OCI-LY1 (cell line): ENCODE results near the gene NOXO1.

ENCODE experiments used
- H2AFZ ChIP-seq: fragments of 200-600 bp; sonication (generic), shearing (Covaris generic); 2 replicates; pipeline ENCODE4 v1.6.0; 2014; ENCODE audit warnings: antibody characterized with exemption, mild to moderate bottlenecking, low read length
- H3F3A ChIP-seq: fragments of 200-600 bp; sonication (generic), shearing (Covaris generic); 2 replicates; pipeline ENCODE4 v1.6.0; 2014; ENCODE audit warnings: mild to moderate bottlenecking, antibody characterized with exemption, low read length, moderate library complexity; ENCODE audit not compliant: insufficient read depth
- H3K27ac ChIP-seq: fragments of 200-600 bp; sonication (generic); 2 replicates; pipeline ENCODE4 v1.5.1; 2014; ENCODE audit warnings: low read length, mixed run types, mild to moderate bottlenecking, low read depth; ENCODE audit not compliant: poor library complexity, severe bottlenecking
- H3K27me3 ChIP-seq: fragments of 200-600 bp; sonication (generic); 2 replicates; pipeline ENCODE4 v1.6.0; 2014; ENCODE audit warnings: antibody characterized with exemption, mild to moderate bottlenecking, low read length, moderate library complexity; ENCODE audit not compliant: insufficient read depth
- H3K36me3 ChIP-seq: fragments of 200-600 bp; sonication (generic); 2 replicates; pipeline ENCODE4 v1.6.1; 2014; ENCODE audit warnings: mild to moderate bottlenecking, antibody characterized with exemption, low read length, moderate library complexity, mixed read lengths; ENCODE audit not compliant: insufficient read depth
- H3K4me1 ChIP-seq: fragments of 200-600 bp; sonication (generic); 2 replicates; pipeline ENCODE4 v1.5.1; 2014; ENCODE audit warnings: mild to moderate bottlenecking, low read length, moderate library complexity; ENCODE audit not compliant: insufficient read depth, severe bottlenecking
- H3K4me2 ChIP-seq: fragments of 200-600 bp; sonication (generic), shearing (Covaris generic); 2 replicates; pipeline ENCODE4 v1.6.1; 2014; ENCODE audit warnings: low read length
- H3K4me3 ChIP-seq: fragments of 200-600 bp; sonication (generic); 2 replicates; pipeline ENCODE4 v1.5.1; 2014; ENCODE audit warnings: low read length, low read depth, mild to moderate bottlenecking, mixed read lengths; ENCODE audit not compliant: poor library complexity, severe bottlenecking
- H3K79me2 ChIP-seq: fragments of 200-600 bp; shearing (Covaris generic); 2 replicates; pipeline ENCODE4 v1.6.1; 2016; ENCODE audit warnings: mixed run types, low read length, mixed read lengths; ENCODE audit not compliant: insufficient read depth
- H3K9ac ChIP-seq: fragments of 200-600 bp; sonication (generic), shearing (Covaris generic); 2 replicates; pipeline ENCODE4 v1.6.1; 2014; ENCODE audit warnings: mild to moderate bottlenecking, low read length, mixed read lengths
- H3K9me2 ChIP-seq: fragments of 200-600 bp; sonication (generic), shearing (Covaris generic); 2 replicates; pipeline ENCODE4 v1.6.1; 2014; ENCODE audit warnings: low read depth, mild to moderate bottlenecking, low read length, mixed read lengths
- H3K9me3 ChIP-seq: fragments of 200-600 bp; shearing (Covaris generic); 2 replicates; pipeline ENCODE4 v1.6.1; 2014; ENCODE audit warnings: low read length, mixed read lengths
- H4K20me1 ChIP-seq: fragments of 200-600 bp; sonication (generic), shearing (Covaris generic); 2 replicates; pipeline ENCODE4 v1.6.0; 2016; ENCODE audit warnings: mild to moderate bottlenecking, low read length; ENCODE audit not compliant: insufficient read depth
- EZH2 ChIP-seq: fragments of 200-600 bp; sonication (generic), shearing (Covaris generic); IDR thresholded peaks from 2 replicates; pipeline ENCODE4 v1.8.0; 2017; ENCODE audit warnings: borderline replicate concordance, mixed run types, mild to moderate bottlenecking, antibody characterized with exemption, low read length, moderate library complexity, mixed read lengths
- TF ChIP-seq, protein P1 (sequence below): fragments of 200-600 bp; sonication (generic), shearing (Covaris generic); IDR thresholded peaks from 2 replicates; pipeline ENCODE4 v1.5.1; 2017; ENCODE audit warnings: mild to moderate bottlenecking, antibody characterized with exemption, low read length, moderate library complexity, mixed read lengths

NOXO1 gene

DNA sequence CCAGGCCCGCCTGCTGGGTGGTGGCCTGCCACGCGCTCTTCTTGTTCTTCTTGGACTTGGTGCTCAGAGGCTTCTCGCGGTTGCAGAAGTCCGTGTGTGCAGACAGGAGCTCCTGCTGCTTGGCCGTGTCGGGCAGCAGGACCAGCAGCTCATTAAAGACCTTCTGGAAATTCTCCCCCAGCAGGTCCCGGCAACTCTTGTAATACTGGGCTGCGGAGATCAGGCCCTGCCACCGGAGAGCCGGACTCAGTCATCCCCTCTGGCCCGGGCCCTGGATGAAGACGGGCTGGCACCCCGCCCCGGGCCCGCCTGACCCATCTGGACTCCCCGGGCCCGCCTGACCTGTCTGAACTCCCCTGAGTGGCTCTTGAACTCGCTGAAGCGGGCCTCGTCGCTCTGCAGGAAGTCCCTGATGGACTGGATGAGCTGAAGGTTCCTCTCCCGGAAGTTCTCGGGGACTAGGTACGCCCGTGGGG is 17.1 kb upstream of the NOXO1 start:
- Histone ChIP-seq H3F3A (no peaks in the 10 kb centered on the region), H3K4me2 (no peak overlapping the region), H3K4me3 (no peak overlapping the region), H3K9me3 (no peaks in the 10 kb centered on the region), H4K20me1 (no peaks in the 10 kb centered on the region), H3K27me3 (no peaks in the 10 kb centered on the region), H2AFZ (no peak overlapping the region), H3K9ac (no peak overlapping the region), H3K9me2 (no peaks in the 10 kb centered on the region), H3K27ac (no peak overlapping the region), H3K4me1 (peaks cover 8% of the 10 kb centered on the region), H3K36me3 (peaks cover 72% of the 10 kb centered on the region), H3K79me2 (no peaks in the 10 kb centered on the region)
- TF ChIP-seq, protein P1, sequence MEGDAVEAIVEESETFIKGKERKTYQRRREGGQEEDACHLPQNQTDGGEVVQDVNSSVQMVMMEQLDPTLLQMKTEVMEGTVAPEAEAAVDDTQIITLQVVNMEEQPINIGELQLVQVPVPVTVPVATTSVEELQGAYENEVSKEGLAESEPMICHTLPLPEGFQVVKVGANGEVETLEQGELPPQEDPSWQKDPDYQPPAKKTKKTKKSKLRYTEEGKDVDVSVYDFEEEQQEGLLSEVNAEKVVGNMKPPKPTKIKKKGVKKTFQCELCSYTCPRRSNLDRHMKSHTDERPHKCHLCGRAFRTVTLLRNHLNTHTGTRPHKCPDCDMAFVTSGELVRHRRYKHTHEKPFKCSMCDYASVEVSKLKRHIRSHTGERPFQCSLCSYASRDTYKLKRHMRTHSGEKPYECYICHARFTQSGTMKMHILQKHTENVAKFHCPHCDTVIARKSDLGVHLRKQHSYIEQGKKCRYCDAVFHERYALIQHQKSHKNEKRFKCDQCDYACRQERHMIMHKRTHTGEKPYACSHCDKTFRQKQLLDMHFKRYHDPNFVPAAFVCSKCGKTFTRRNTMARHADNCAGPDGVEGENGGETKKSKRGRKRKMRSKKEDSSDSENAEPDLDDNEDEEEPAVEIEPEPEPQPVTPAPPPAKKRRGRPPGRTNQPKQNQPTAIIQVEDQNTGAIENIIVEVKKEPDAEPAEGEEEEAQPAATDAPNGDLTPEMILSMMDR, result no peak
- TF ChIP-seq EZH2, result no peak

DNA sequence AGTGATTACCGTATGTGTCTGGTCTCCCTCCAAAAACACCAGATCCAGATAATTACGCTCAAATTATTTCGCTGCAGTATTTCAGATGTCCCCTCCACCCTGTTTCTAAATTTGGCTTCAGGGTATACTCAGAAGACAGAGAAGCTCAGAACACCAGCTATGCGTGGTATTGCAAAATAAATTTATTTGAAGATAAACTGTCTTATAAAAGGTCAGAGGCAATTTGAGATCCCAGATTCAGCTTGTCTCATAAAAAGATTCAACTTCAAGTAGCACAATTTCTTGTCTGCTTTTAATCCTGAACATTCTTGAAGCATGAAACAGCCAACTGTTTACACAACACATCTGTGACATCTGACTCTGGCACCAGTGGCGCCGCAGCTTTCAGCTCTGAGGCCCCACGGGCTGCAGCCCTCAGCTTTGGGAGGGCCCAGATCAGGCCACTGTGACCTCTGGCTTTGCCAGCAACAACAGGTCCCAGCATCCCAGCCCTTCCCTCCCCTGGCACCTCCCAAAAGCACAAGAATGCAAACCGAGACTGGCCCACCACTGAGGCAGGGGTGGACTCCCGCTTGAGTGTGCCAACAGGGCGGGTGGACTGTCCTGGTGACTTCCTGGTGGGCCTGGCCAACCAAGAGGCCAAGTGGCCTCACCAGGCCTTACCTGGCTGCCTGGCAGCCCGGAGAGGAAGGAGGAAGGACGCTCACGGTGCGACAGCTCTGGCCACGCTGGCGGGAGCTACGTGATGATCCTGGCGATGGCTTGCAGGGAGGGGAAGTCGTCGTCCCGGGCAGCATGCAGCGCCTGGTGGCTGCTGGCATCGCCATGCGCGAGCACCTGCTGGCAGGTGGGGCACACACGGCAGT is 16.5 kb upstream of the NOXO1 start:
- TF ChIP-seq, protein P1, result no peak
- TF ChIP-seq EZH2, result no peak
- no peaks in the 10 kb centered on the region for H3K9me3 ChIP-seq
- no peak overlapping the region for H3K4me3 ChIP-seq
- no peaks in the 10 kb centered on the region for H4K20me1 ChIP-seq
- H3K36me3 ChIP-seq, result peaks cover 66% of the 10 kb centered on the region
- no peaks in the 10 kb centered on the region for H3K27me3 ChIP-seq
- no peaks in the 10 kb centered on the region for H3K9me2 ChIP-seq
- H2AFZ ChIP-seq, result no peak overlapping the region
- no peak overlapping the region for H3K4me2 ChIP-seq
- H3K27ac ChIP-seq, result no peak overlapping the region
- H3F3A ChIP-seq, result no peaks in the 10 kb centered on the region
- H3K9ac ChIP-seq, result no peak overlapping the region
- H3K4me1 ChIP-seq, result peaks cover 11% of the 10 kb centered on the region
- no peaks in the 10 kb centered on the region for H3K79me2 ChIP-seq

GRCh38 chr16:1993731-1994131 is 12.5 kb upstream of the NOXO1 start:
- Histone ChIP-seq H3K4me2 (no peak overlapping the region), H3K9me3 (no peaks in the 10 kb centered on the region), H4K20me1 (no peaks in the 10 kb centered on the region), H3F3A (no peaks in the 10 kb centered on the region; the same call in 1 of the 2 replicates), H3K36me3 (peaks cover 26% of the 10 kb centered on the region), H3K27ac (peak overlapping the region; percentile 70), H3K27me3 (peaks cover 6% of the 10 kb centered on the region; the same call in 1 of the 2 replicates), H3K4me3 (no peak overlapping the region), H3K9ac (no peak overlapping the region; the same call in 1 of the 2 replicates), H3K79me2 (no peaks in the 10 kb centered on the region), H3K9me2 (no peaks in the 10 kb centered on the region), H2AFZ (no peak overlapping the region), H3K4me1 (peaks cover 29% of the 10 kb centered on the region)
- TF ChIP-seq, protein P1, result no peak
- no peak for TF ChIP-seq EZH2
